Measurements from ENCODE around the gene MAD2L1BP.

DNA sequence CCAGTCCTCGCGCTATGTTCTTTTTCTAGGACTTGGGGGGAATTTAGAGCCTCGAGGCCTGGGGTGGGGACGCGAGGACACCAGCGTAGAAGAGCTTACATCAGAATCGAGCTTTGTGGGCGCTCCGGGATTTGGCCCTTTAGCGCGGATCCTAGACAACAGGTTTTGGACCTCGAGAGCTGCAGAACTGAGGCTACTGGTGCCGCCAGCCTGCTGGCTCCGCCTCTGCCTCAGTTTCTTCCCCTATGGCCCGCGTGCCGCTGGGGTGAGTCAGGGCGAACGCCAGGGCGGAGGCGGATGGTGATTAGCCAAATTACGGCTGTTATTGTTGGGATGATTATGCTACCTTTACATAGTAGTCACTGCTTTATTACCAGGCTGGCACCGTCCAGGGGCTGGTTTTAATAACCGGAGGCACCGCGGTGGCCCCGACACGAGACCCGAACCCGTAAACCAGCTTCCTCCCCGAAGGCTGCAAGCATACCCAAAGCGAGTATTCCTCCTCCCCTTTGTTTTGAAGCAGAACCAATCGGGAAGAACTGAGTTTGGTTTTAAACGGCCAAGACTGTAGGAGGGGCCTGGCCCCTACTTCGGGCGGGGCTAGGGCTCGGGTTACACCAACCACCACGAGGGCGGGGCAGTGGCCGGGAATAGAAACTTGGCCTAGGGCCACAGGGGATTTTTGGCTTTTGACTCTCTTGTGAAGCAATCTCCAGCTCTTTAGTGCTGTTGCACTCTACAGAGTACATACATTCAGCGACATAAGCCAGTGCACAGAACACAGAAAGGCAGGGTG, 5.9 kb upstream of the MAD2L1BP start:
- TF ChIP-seq ZNF274 (IDR thresholded peaks at IDR 0.05; ENCODE audit: low read depth, low read length) (no peak), SUZ12 (IDR thresholded peaks at IDR 0.05; ENCODE audit: extremely low read depth, insufficient read depth, insufficient read length) (no peak), YY1 (IDR thresholded peaks at IDR 0.05; ENCODE audit: insufficient read depth, insufficient read length) (no peak)

Data from NT2/D1 (cell line).